K562 (cell line): Measurements from ENCODE around the gene CEP350. TPM values are rescaled to one million over a fixed set of nuclear protein-coding genes. Genes with fewer than 3 reads are reported as not detected.

Experiments
- ATAC-seq: fragments of 200-7000 bp; cut with Tn5 transposase; 3 replicates; pipeline ENCODE4 v1.9.1; 2020; ENCODE audit warnings: moderate library complexity
- BruUV-seq: library from RNA; stranded (reverse); fragments of 400-500 nt; replicated peaks from 2 replicates; lab custom pipeline; 2021; lab: Mats Ljungman, UMichigan
- CTCF ChIA-PET: fragments of 300-600 bp; formaldehyde crosslinking; extraction: SDS; loops from one replicate; lab custom pipeline; 2021; ENCODE audit warnings: low intra/inter-chr PET ratio; lab: Yijun Ruan, JAX
- POLR2A ChIA-PET: fragments of 300-600, 350-650 bp; sonication (Branson Sonifier 250); formaldehyde crosslinking; extraction: SDS; loops from one replicate; lab custom pipeline; 2021; ENCODE audit warnings: antibody characterized with exemption, inconsistent platforms; lab: Yijun Ruan, JAX
- DNase-seq, 4 experiments: peaks; one replicate each; pipeline versions ENCODE4 v3.0.0 to v3.0.0-alpha.2; 2011 to 2018; ENCODE audit warnings: low spot score in 3 of 4, mixed read lengths in 3 of 4; ENCODE audit errors: extremely low read depth in 1 of 4
- FAIRE-seq: peaks from 2 replicates; lab custom pipeline; 2011; peaks lifted over from hg19 to GRCh38; lab: Jason Lieb, UNC
- H2AFZ ChIP-seq: 2 replicates; pipeline ENCODE4 v1.6.0; 2011; ENCODE audit warnings: low read depth, low read length, control low read depth, inconsistent platforms
- H3K27ac ChIP-seq: fragments of 200-600 bp; 3 replicates; pipeline ENCODE4 v1.8.0; 2011; ENCODE audit warnings: low read depth, mild to moderate bottlenecking, control low read depth, inconsistent platforms, low read length, moderate library complexity, mixed read lengths; ENCODE audit errors: extremely low read depth
- H3K27me3 ChIP-seq, 2 experiments: fragments of 300-600 bp in 1 of 2; 2 replicates in 1 of 2; 3 replicates in 1 of 2; pipeline versions ENCODE4 v1.6.0 to v1.8.0; 2011; ENCODE audit warnings: inconsistent platforms in 2 of 2, low read length in 2 of 2, mild to moderate bottlenecking in 1 of 2, mixed read lengths in 1 of 2, moderate library complexity in 1 of 2; ENCODE audit not compliant: control insufficient read depth in 2 of 2, insufficient read depth in 2 of 2
- H3K36me3 ChIP-seq: fragments of 300-600 bp; 3 replicates; pipeline ENCODE4 v1.8.0; 2011; ENCODE audit warnings: mild to moderate bottlenecking, low read length, inconsistent platforms; ENCODE audit not compliant: control insufficient read depth, insufficient read depth
- H3K4me1 ChIP-seq, 2 experiments: fragments of 200-600 bp in 1 of 2; replicated peaks in 1 of 2; 2 replicates in 1 of 2; 3 replicates in 1 of 2; pipeline versions ENCODE4 v1.5.1 to v1.8.0; 2011; ENCODE audit warnings: inconsistent platforms in 2 of 2, low read length in 2 of 2, mild to moderate bottlenecking in 1 of 2, mixed read lengths in 1 of 2, moderate library complexity in 1 of 2; ENCODE audit not compliant: control insufficient read depth in 2 of 2, insufficient read depth in 2 of 2
- H3K4me2 ChIP-seq: 2 replicates; pipeline ENCODE4 v1.6.1; 2011; ENCODE audit warnings: low read length, control low read depth, inconsistent platforms, mixed read lengths; ENCODE audit not compliant: insufficient read depth
- H3K4me3 ChIP-seq: fragments of 200-600 bp; sonication (generic), shearing (Covaris generic); 2 replicates; pipeline ENCODE4 v1.5.1; 2016; ENCODE audit warnings: control low read depth, inconsistent platforms
- H3K79me2 ChIP-seq: fragments of 200-600 bp; 3 replicates; pipeline ENCODE4 v1.8.0; 2011; ENCODE audit warnings: low read length, inconsistent platforms; ENCODE audit not compliant: control insufficient read depth, insufficient read depth
- H3K9ac ChIP-seq, 2 experiments: 2 replicates each; pipeline versions ENCODE4 v1.6.0 to v1.6.1; 2011; ENCODE audit warnings: low read depth in 2 of 2, low read length in 2 of 2, control low read depth in 1 of 2, inconsistent platforms in 1 of 2, mild to moderate bottlenecking in 1 of 2, mixed read lengths in 1 of 2; ENCODE audit not compliant: insufficient read depth in 1 of 2
- H3K9me1 ChIP-seq: one replicate; pipeline ENCODE4 v1.6.0; 2011; ENCODE audit warnings: inconsistent platforms, mild to moderate bottlenecking, low read length, moderate library complexity; ENCODE audit not compliant: control insufficient read depth, insufficient read depth
- H3K9me3 ChIP-seq: replicated peaks from 2 replicates; pipeline ENCODE4 v1.5.1; 2011; ENCODE audit warnings: low read depth, low read length, inconsistent platforms; ENCODE audit not compliant: control insufficient read depth, insufficient read depth
- H4K20me1 ChIP-seq: replicated peaks from 2 replicates; pipeline ENCODE4 v1.6.1; 2011; ENCODE audit warnings: low read length, inconsistent platforms, mixed read lengths; ENCODE audit not compliant: control insufficient read depth, insufficient read depth
- ATF4 ChIP-seq: fragments of 450-650 bp; formaldehyde crosslinking; IDR thresholded peaks from 2 replicates; pipeline ENCODE4 v1.4.0; 2022; ENCODE audit warnings: mild to moderate bottlenecking, moderate library complexity
- BRCA1 ChIP-seq, 2 experiments: fragments of 450-650 bp in 1 of 2; sonication (generic) in 1 of 2; formaldehyde crosslinking in 1 of 2; IDR thresholded peaks; 2 replicates each; pipeline versions ENCODE4 v1.5.0 to v1.6.1; 2017 to 2020; ENCODE audit warnings: mild to moderate bottlenecking in 1 of 2, missing genetic modification reagents in 1 of 2
- HMG20A ChIP-seq: fragments of 450-650 bp; formaldehyde crosslinking; conservative IDR thresholded peaks from 2 replicates; pipeline ENCODE4 v1.4.0; 2020; ENCODE audit warnings: mild to moderate bottlenecking, mixed read lengths
- TARDBP ChIP-seq: fragments of 450-650 bp; IDR thresholded peaks from 2 replicates; pipeline ENCODE4 v1.6.1; 2016
- WGBS: fragments of 100-300 bp; shearing (Covaris generic); methylation state at CpG from one replicate; pipeline ENCODE4 v1.1.6; 2016; ENCODE audit warnings: low coverage, mixed read lengths; ENCODE audit not compliant: insufficient coverage; ENCODE audit errors: missing lambda C conversion rate; 5-methylcytosine and 5-hydroxymethylcytosine counted together
- in situ Hi-C: fragments of 300-500 bp; cut with MboI; formaldehyde crosslinking; loops from 4 replicates; pipeline ENCODE4 v1.15.0; 2018; ENCODE audit warnings: inconsistent platforms, mixed read lengths
- intact Hi-C: fragments of 100-400 bp; cut with micrococcal nuclease; formaldehyde crosslinking; loops from 2 replicates; pipeline ENCODE4 v1.14.2; 2022
- polyA plus RNA-seq, 8 experiments: library from polyadenylated mRNA; depleted of rRNA in 4 of 8; stranded (reverse) in 5 of 8; unstranded in 3 of 8; fragments of >200 nt; fragmentation: Nextera tagmentation in 2 of 8; fragmentation: Illumina TruSeq in 1 of 8; extraction: Ambion mirVana in 2 of 8; extraction: Trizol in 1 of 8; gene quantifications; 2 replicates each; pipeline versions ENCODE4 v1.2.1 to v1.2.3, GENCODE V29; 2011 to 2014; ENCODE audit warnings: inconsistent platforms in 1 of 8, missing spikeins in 1 of 8
- total RNA-seq, 7 experiments: library from RNA; depleted of rRNA in 6 of 7; stranded (reverse); fragments of >200 nt in 6 of 7; fragmentation: Illumina TruSeq in 2 of 7; extraction: Trizol in 2 of 7; gene quantifications; 2 replicates each; pipeline versions ENCODE4 v1.2.1 to v1.2.3, GENCODE V29; 2011 to 2021; ENCODE audit warnings: low replicate concordance in 1 of 7

The CEP350 gene
- total and polyA plus RNA-seq, 9 of the 15 experiments (the other 6 are each of a cell fraction or from before 2014, with no cell fraction given) = 8.3 to 64.3 (median 28.0) TPM

GRCh38 chr1:179917601-179918429 is 36.8 kb upstream of the CEP350 start:
- intact Hi-C loops = no loop called here
- H3K36me3 ChIP-seq = peaks cover 53% of the 10 kb centered on the region
- DNase-seq (no peak), ATAC-seq (no peak), FAIRE-seq (no peak)
- in situ Hi-C loops = no loop called here
- no peaks in the 10 kb centered on the region for H3K79me2 ChIP-seq
- H2AFZ ChIP-seq = no peak overlapping the region
- H3K27me3 ChIP-seq = no peaks in the 10 kb centered on the region
- POLR2A ChIA-PET = interaction anchor here (1.2 to 2.0 kb wide), 3 partner anchors 10 to 34 kb away, joined by 3 to 9 read pairs (median 6); no protein-coding TSS in a partner anchor
- H3K9me3 ChIP-seq = no peaks in the 10 kb centered on the region
- H3K4me1 ChIP-seq = no peaks in the 10 kb centered on the region
- H4K20me1 ChIP-seq = no peaks in the 10 kb centered on the region
- H3K9ac ChIP-seq = no peak overlapping the region
- H3K4me3 ChIP-seq = no peak overlapping the region
- H3K27ac ChIP-seq = no peak overlapping the region
- CTCF ChIA-PET = no interaction called here
- TF ChIP-seq ATF4 (CRISPR knock-in tag) (no peak), BRCA1 (IDR thresholded peaks at IDR 0.05) (no peak), BRCA1 (CRISPR knock-in tag; IDR thresholded peaks at IDR 0.05) (no peak), TARDBP (no peak), HMG20A (no peak)
- no TSS peak for BruUV-seq
- WGBS = 81% methylated on average over 10 of the region's 10 CpGs
- no peaks in the 10 kb centered on the region for H3K9me1 ChIP-seq
- no peak overlapping the region for H3K4me2 ChIP-seq
